ENCODE results near the gene DBR1.

DBR1 gene

GRCh38 chr3:138113326-138113725 is 61.4 kb downstream of the DBR1 start:
- H3K4me1 ChIP-seq: peaks cover 13% of the 10 kb centered on the region
- H3K9me3 ChIP-seq (ENCODE audit: control insufficient read depth, low read length): no peaks in the 10 kb centered on the region
- H3K4me2 ChIP-seq (ENCODE audit: low read length): no peak overlapping the region
- H2AFZ ChIP-seq: no peak overlapping the region
- peaks cover 12% of the 10 kb centered on the region for H3K79me2 ChIP-seq
- no peaks in the 10 kb centered on the region for H3K27me3 ChIP-seq (ENCODE audit: control insufficient read depth, insufficient read depth, low read length)
- TF ChIP-seq, protein P1, sequence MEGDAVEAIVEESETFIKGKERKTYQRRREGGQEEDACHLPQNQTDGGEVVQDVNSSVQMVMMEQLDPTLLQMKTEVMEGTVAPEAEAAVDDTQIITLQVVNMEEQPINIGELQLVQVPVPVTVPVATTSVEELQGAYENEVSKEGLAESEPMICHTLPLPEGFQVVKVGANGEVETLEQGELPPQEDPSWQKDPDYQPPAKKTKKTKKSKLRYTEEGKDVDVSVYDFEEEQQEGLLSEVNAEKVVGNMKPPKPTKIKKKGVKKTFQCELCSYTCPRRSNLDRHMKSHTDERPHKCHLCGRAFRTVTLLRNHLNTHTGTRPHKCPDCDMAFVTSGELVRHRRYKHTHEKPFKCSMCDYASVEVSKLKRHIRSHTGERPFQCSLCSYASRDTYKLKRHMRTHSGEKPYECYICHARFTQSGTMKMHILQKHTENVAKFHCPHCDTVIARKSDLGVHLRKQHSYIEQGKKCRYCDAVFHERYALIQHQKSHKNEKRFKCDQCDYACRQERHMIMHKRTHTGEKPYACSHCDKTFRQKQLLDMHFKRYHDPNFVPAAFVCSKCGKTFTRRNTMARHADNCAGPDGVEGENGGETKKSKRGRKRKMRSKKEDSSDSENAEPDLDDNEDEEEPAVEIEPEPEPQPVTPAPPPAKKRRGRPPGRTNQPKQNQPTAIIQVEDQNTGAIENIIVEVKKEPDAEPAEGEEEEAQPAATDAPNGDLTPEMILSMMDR (IDR thresholded peaks at IDR 0.05): no peak
- H3K36me3 ChIP-seq (ENCODE audit: control insufficient read depth, insufficient read depth, low read length): no peaks in the 10 kb centered on the region
- no peak overlapping the region for H3K27ac ChIP-seq
- H3K4me3 ChIP-seq (ENCODE audit: low read depth, low read length): no peak overlapping the region
- no peak overlapping the region for H3K9ac ChIP-seq

GRCh38 chr3:138112362-138112761 is 62.4 kb downstream of the DBR1 start:
- Histone ChIP-seq H3K9me3 (ENCODE audit: control insufficient read depth, low read length) (no peaks in the 10 kb centered on the region), H3K27ac (no peak overlapping the region), H3K9ac (no peak overlapping the region), H3K4me2 (ENCODE audit: low read length) (no peak overlapping the region), H3K27me3 (ENCODE audit: control insufficient read depth, insufficient read depth, low read length) (no peaks in the 10 kb centered on the region), H3K36me3 (ENCODE audit: control insufficient read depth, insufficient read depth, low read length) (no peaks in the 10 kb centered on the region), H3K4me3 (ENCODE audit: low read depth, low read length) (no peak overlapping the region), H2AFZ (no peak overlapping the region), H3K79me2 (peaks cover 12% of the 10 kb centered on the region), H3K4me1 (peaks cover 13% of the 10 kb centered on the region)
- TF ChIP-seq, protein P1 (IDR thresholded peaks at IDR 0.05): no peak

Data from parathyroid adenoma (tissue), 2 donors.